HepG2 (cell line): ENCODE measurements around the gene RPUSD3. TPM values are rescaled to one million over a fixed set of nuclear protein-coding genes. Genes with fewer than 3 reads are reported as not detected.

Source experiments
- ATAC-seq: fragments of 200-7000 bp; cut with Tn5 transposase; 3 replicates; pipeline ENCODE4 v1.9.1; 2020; ENCODE audit warnings: mild to moderate bottlenecking, moderate library complexity
- BruUV-seq: library from RNA; stranded (reverse); fragments of 400-500 nt; replicated peaks from 2 replicates; lab custom pipeline; 2021; lab: Mats Ljungman, UMichigan
- CTCF ChIA-PET: fragments of 300-600 bp; formaldehyde crosslinking; extraction: SDS; loops from one replicate; lab custom pipeline; 2021; ENCODE audit warnings: low total read pairs, inconsistent platforms, low intra/inter-chr PET ratio; lab: Yijun Ruan, JAX
- POLR2A ChIA-PET: fragments of 350-600 bp; sonication (Branson Sonifier 250); formaldehyde crosslinking; loops from one replicate; lab custom pipeline; 2020; ENCODE audit warnings: antibody characterized with exemption, inconsistent platforms; lab: Yijun Ruan, JAX
- DNase-seq: peaks from one replicate; pipeline ENCODE4 v3.0.0-alpha.2; 2015; ENCODE audit warnings: low spot score
- FAIRE-seq: peaks from 3 replicates; lab custom pipeline; 2011; peaks lifted over from hg19 to GRCh38; lab: Jason Lieb, UNC
- H2AFZ ChIP-seq: one replicate; pipeline ENCODE4 v1.6.1; 2011; ENCODE audit warnings: low read length, inconsistent platforms
- H3K27ac ChIP-seq: fragments of 300-600 bp; 3 replicates; pipeline ENCODE4 v1.8.0; 2011; ENCODE audit warnings: mixed run types, mild to moderate bottlenecking, mixed read lengths, low read length, inconsistent platforms; ENCODE audit not compliant: insufficient read depth; ENCODE audit errors: extremely low read length
- H3K27me3 ChIP-seq, 2 experiments: fragments of 200-600 bp in 1 of 2; 2 replicates in 1 of 2; 3 replicates in 1 of 2; pipeline versions ENCODE4 v1.6.0 to v1.8.0; 2011; ENCODE audit warnings: low read length in 2 of 2, mild to moderate bottlenecking in 2 of 2, moderate library complexity in 2 of 2, inconsistent platforms in 1 of 2; ENCODE audit not compliant: insufficient read depth in 2 of 2, control insufficient read depth in 1 of 2
- H3K36me3 ChIP-seq, 2 experiments: fragments of 200-600 bp in 1 of 2; replicated peaks in 1 of 2; 2 replicates in 1 of 2; 3 replicates in 1 of 2; pipeline versions ENCODE4 v1.5.1 to v1.8.0; 2011; ENCODE audit warnings: low read length in 2 of 2, inconsistent platforms in 1 of 2; ENCODE audit not compliant: insufficient read depth in 2 of 2, control insufficient read depth in 1 of 2
- H3K4me1 ChIP-seq: 2 replicates; pipeline ENCODE4 v1.5.1; 2012; ENCODE audit warnings: low read length, inconsistent platforms; ENCODE audit not compliant: insufficient read depth
- H3K4me2 ChIP-seq: 2 replicates; pipeline ENCODE4 v1.6.0; 2011; ENCODE audit warnings: low read depth, low read length, inconsistent platforms
- H3K4me3 ChIP-seq, 3 experiments: fragments of 200-600 bp in 1 of 3; sonication (generic), shearing (Covaris generic) in 1 of 3; replicated peaks in 1 of 3; 2 replicates each; pipeline ENCODE4 v1.5.1; 2011 to 2016; ENCODE audit warnings: low read length in 3 of 3, inconsistent platforms in 2 of 3, low read depth in 2 of 3, mild to moderate bottlenecking in 2 of 3, control low read depth in 1 of 3, mixed read lengths in 1 of 3; ENCODE audit not compliant: insufficient read depth in 1 of 3
- H3K79me2 ChIP-seq: one replicate; pipeline ENCODE4 v1.6.1; 2011; ENCODE audit warnings: low read length, inconsistent platforms; ENCODE audit not compliant: insufficient read depth
- H3K9ac ChIP-seq: 2 replicates; pipeline ENCODE4 v1.6.0; 2011; ENCODE audit warnings: mild to moderate bottlenecking, low read depth, low read length, inconsistent platforms; ENCODE audit not compliant: insufficient read depth
- H3K9me3 ChIP-seq: 2 replicates; pipeline ENCODE4 v1.5.1; 2012; ENCODE audit warnings: mild to moderate bottlenecking, low read length
- H4K20me1 ChIP-seq: 2 replicates; pipeline ENCODE4 v1.6.0; 2011; ENCODE audit warnings: inconsistent platforms, mild to moderate bottlenecking, low read length, moderate library complexity; ENCODE audit not compliant: insufficient read depth
- AKNA ChIP-seq: sonication (generic); formaldehyde crosslinking; IDR thresholded peaks from 2 replicates; pipeline ENCODE4 v1.4.0; 2020; ENCODE audit warnings: missing genetic modification reagents, borderline replicate concordance
- EED ChIP-seq: sonication (generic); formaldehyde crosslinking; IDR thresholded peaks from 2 replicates; pipeline ENCODE4 v1.5.0; 2020; ENCODE audit warnings: mild to moderate bottlenecking, missing genetic modification reagents
- EZH2 ChIP-seq: conservative IDR thresholded peaks from 2 replicates; pipeline ENCODE4 v1.6.1; 2012; ENCODE audit warnings: mild to moderate bottlenecking, low read depth, low read length, moderate library complexity
- FOXP1 ChIP-seq, 2 experiments: fragments of 450-650 bp in 1 of 2; IDR thresholded peaks; 2 replicates each; pipeline ENCODE4 v1.6.1; 2017 to 2018; ENCODE audit warnings: antibody characterized with exemption in 1 of 2
- GPN1 ChIP-seq: sonication (generic); formaldehyde crosslinking; IDR thresholded peaks from 2 replicates; pipeline ENCODE4 v1.5.1; 2020; ENCODE audit warnings: missing genetic modification reagents, borderline replicate concordance
- HMG20A ChIP-seq: IDR thresholded peaks from 2 replicates; pipeline ENCODE4 v1.6.1; 2016; ENCODE audit warnings: borderline replicate concordance
- KDM5B ChIP-seq: sonication (generic); formaldehyde crosslinking; IDR thresholded peaks from 2 replicates; pipeline ENCODE4 v1.4.0; 2020; ENCODE audit warnings: missing genetic modification reagents, mild to moderate bottlenecking, borderline replicate concordance
- NBN ChIP-seq: fragments of 450-650 bp; conservative IDR thresholded peaks from 2 replicates; pipeline ENCODE4 v1.6.1; 2017
- PHF5A ChIP-seq: IDR thresholded peaks from one replicate; pipeline ENCODE4 v1.6.1; 2018; ENCODE audit warnings: low read depth, missing genetic modification reagents; ENCODE audit not compliant: unreplicated experiment
- SP140L ChIP-seq: sonication (generic); formaldehyde crosslinking; IDR thresholded peaks from 2 replicates; pipeline ENCODE4 v1.4.0; 2020; ENCODE audit warnings: missing genetic modification reagents, borderline replicate concordance
- TBX3 ChIP-seq: fragments of 450-650 bp; IDR thresholded peaks from 2 replicates; pipeline ENCODE4 v1.6.1; 2017; ENCODE audit warnings: antibody characterized with exemption, mild to moderate bottlenecking, inconsistent platforms, borderline replicate concordance
- THAP11 ChIP-seq: IDR thresholded peaks from 2 replicates; pipeline ENCODE4 v1.6.1; 2016; ENCODE audit warnings: missing biosample characterization, missing genetic modification reagents
- ZFP37 ChIP-seq: sonication (generic); formaldehyde crosslinking; IDR thresholded peaks from 2 replicates; pipeline ENCODE4 v1.4.0; 2020; ENCODE audit warnings: missing genetic modification reagents, borderline replicate concordance
- ZMYM4 ChIP-seq: sonication (generic); formaldehyde crosslinking; IDR thresholded peaks from 2 replicates; pipeline ENCODE4 v1.8.1; 2023; ENCODE audit warnings: mild to moderate bottlenecking, missing genetic modification reagents
- ZNF30 ChIP-seq: sonication (generic); formaldehyde crosslinking; IDR thresholded peaks from 2 replicates; pipeline ENCODE4 v1.5.0; 2020; ENCODE audit warnings: mild to moderate bottlenecking, missing genetic modification reagents
- ZNF333 ChIP-seq: sonication (generic); formaldehyde crosslinking; IDR thresholded peaks from 2 replicates; pipeline ENCODE4 v1.4.0; 2020; ENCODE audit warnings: mild to moderate bottlenecking, missing genetic modification reagents, borderline replicate concordance
- ZNF670 ChIP-seq: sonication (generic); formaldehyde crosslinking; IDR thresholded peaks from 2 replicates; pipeline ENCODE4 v1.8.0; 2022; ENCODE audit warnings: mild to moderate bottlenecking, missing genetic modification reagents, borderline replicate concordance
- WGBS: methylation state at CpG from one replicate; pipeline ENCODE4 v1.1.6; 2017; ENCODE audit warnings: low lambda C conversion rate; 5-methylcytosine and 5-hydroxymethylcytosine counted together
- in situ Hi-C: cut with HindIII; loops from 2 replicates; pipeline ENCODE4 v1.10.0; 2017; ENCODE audit warnings: low pct_unique_long_range_greater_than_20kb; ENCODE audit not compliant: extremely low pct_ligation_motif_present
- intact Hi-C: fragments of 100-400 bp; cut with micrococcal nuclease; formaldehyde crosslinking; loops from one replicate; pipeline ENCODE4 v1.10.0; 2022; ENCODE audit not compliant: unreplicated experiment
- polyA plus RNA-seq, 8 experiments: library from polyadenylated mRNA; depleted of rRNA in 3 of 8; stranded (reverse) in 7 of 8; unstranded in 1 of 8; fragments of >200 nt; fragmentation: Illumina TruSeq in 4 of 8; extraction: Trizol in 4 of 8; gene quantifications; 2 replicates each; pipeline versions ENCODE4 v1.2.1 to v1.2.3, GENCODE V29; 2011 to 2016; ENCODE audit warnings: low read depth in 4 of 8, missing spikeins in 1 of 8, mixed read lengths in 1 of 8; ENCODE audit not compliant: insufficient read depth in 1 of 8
- total RNA-seq, 5 experiments: library from RNA; depleted of rRNA; stranded (reverse); fragments of >200 nt; fragmentation: Illumina TruSeq; extraction: Trizol; gene quantifications; 2 replicates each; pipeline ENCODE4 v1.2.3, GENCODE V29; 2016; ENCODE audit warnings: low read depth in 1 of 5
- TF ChIP-seq, protein P1 (sequence below): sonication (generic); formaldehyde crosslinking; IDR thresholded peaks from 2 replicates; pipeline ENCODE4 v1.4.0; 2020; ENCODE audit warnings: missing genetic modification reagents
- TF ChIP-seq, protein P2 (sequence below): sonication (generic); formaldehyde crosslinking; IDR thresholded peaks from 2 replicates; pipeline ENCODE4 v1.4.0; 2020; ENCODE audit warnings: mild to moderate bottlenecking, missing genetic modification reagents

Gene RPUSD3
- total and polyA plus RNA-seq, 2 of the 13 experiments (the other 11 are each of a cell fraction or from before 2014, with no cell fraction given): 32.1 to 48.7 TPM

- WGBS: 95% methylated on average over 3 of the region's 3 CpGs
- peaks cover 11 to 13% of the 10 kb centered on the region in 2 experiments; a peak in 4 of 5 replicates for H3K36me3 ChIP-seq
- H3K4me1 ChIP-seq: peaks cover 17% of the 10 kb centered on the region
- no TSS peak for BruUV-seq
- H2AFZ ChIP-seq: no peak overlapping the region
- ChIA-PET POLR2A (interaction anchor here (1.3 kb wide), 1 partner anchor 72 kb away, joined by 3 read pairs; the partner anchor contains the start of gene IL17RE), CTCF (no interaction called here)
- H3K27me3 ChIP-seq: no peaks in the 10 kb centered on the region
- H3K27ac ChIP-seq: no peak overlapping the region
- H3K4me2 ChIP-seq: no peak overlapping the region
- no peaks in the 10 kb centered on the region for H3K9me3 ChIP-seq
- TF ChIP-seq THAP11: no peak
- no peak for TF ChIP-seq EED (CRISPR knock-in tag)
- no peak for TF ChIP-seq AKNA (CRISPR knock-in tag)
- TF ChIP-seq, protein P1, sequence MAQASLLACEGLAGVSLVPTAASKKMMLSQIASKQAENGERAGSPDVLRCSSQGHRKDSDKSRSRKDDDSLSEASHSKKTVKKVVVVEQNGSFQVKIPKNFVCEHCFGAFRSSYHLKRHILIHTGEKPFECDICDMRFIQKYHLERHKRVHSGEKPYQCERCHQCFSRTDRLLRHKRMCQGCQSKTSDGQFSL (CRISPR knock-in tag): no peak
- no peak for TF ChIP-seq GPN1
- TF ChIP-seq TBX3: no peak
- TF ChIP-seq KDM5B: no peak
- no peak for TF ChIP-seq ZNF30 (CRISPR knock-in tag)
- TF ChIP-seq ZNF670 (CRISPR knock-in tag): no peak
- TF ChIP-seq EZH2: no peak
- TF ChIP-seq PHF5A (CRISPR knock-in tag): no peak
- TF ChIP-seq FOXP1 (IDR thresholded peaks at IDR 0.05): no peak
- TF ChIP-seq FOXP1 (CRISPR knock-in tag; IDR thresholded peaks at IDR 0.05): no peak
- TF ChIP-seq, protein P2, sequence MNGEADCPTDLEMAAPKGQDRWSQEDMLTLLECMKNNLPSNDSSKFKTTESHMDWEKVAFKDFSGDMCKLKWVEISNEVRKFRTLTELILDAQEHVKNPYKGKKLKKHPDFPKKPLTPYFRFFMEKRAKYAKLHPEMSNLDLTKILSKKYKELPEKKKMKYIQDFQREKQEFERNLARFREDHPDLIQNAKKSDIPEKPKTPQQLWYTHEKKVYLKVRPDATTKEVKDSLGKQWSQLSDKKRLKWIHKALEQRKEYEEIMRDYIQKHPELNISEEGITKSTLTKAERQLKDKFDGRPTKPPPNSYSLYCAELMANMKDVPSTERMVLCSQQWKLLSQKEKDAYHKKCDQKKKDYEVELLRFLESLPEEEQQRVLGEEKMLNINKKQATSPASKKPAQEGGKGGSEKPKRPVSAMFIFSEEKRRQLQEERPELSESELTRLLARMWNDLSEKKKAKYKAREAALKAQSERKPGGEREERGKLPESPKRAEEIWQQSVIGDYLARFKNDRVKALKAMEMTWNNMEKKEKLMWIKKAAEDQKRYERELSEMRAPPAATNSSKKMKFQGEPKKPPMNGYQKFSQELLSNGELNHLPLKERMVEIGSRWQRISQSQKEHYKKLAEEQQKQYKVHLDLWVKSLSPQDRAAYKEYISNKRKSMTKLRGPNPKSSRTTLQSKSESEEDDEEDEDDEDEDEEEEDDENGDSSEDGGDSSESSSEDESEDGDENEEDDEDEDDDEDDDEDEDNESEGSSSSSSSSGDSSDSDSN: no peak
- TF ChIP-seq ZMYM4: no peak
- TF ChIP-seq HMG20A (CRISPR knock-in tag): no peak
- no peak for TF ChIP-seq NBN
- no peak for TF ChIP-seq ZFP37
- no peak for TF ChIP-seq ZNF333 (CRISPR knock-in tag)
- TF ChIP-seq SP140L (CRISPR knock-in tag): no peak
- no peak overlapping the region for H3K4me3 ChIP-seq
- no peak for FAIRE-seq
- intact Hi-C loops: no loop called here
- no peaks in the 10 kb centered on the region for H3K79me2 ChIP-seq
- no peak overlapping the region for H3K9ac ChIP-seq
- no peaks in the 10 kb centered on the region for H4K20me1 ChIP-seq
- ATAC-seq: no peak
- no peak for DNase-seq
- in situ Hi-C loops: no loop called here
These were observed 12.6 kb downstream of the RPUSD3 start for GRCh38 chr3:9831253-9831652.
